H1 (cell line): ENCODE data around the gene SCYGR4. TPM values are rescaled to one million over a fixed set of nuclear protein-coding genes. Genes with fewer than 3 reads are reported as not detected.

ENCODE experiments used
- CEBPB ChIP-seq: IDR thresholded peaks from 2 replicates; pipeline ENCODE4 v1.6.1; 2012; ENCODE audit warnings: low read depth, low read length
- SIX5 ChIP-seq: IDR thresholded peaks from 2 replicates; pipeline ENCODE4 v1.6.1; 2011; ENCODE audit warnings: mild to moderate bottlenecking, low read depth, low read length
- SP4 ChIP-seq: IDR thresholded peaks from 2 replicates; pipeline ENCODE4 v1.6.1; 2012; ENCODE audit warnings: low read length, inconsistent platforms
- polyA plus RNA-seq, 7 experiments: library from polyadenylated mRNA; depleted of rRNA in 3 of 7; stranded (reverse) in 5 of 7; unstranded in 2 of 7; fragments of >200 nt in 5 of 7; fragments of 200-250 nt in 2 of 7; gene quantifications; 1 replicate in 5 of 7; 2 replicates in 1 of 7; 4 replicates in 1 of 7; pipeline versions ENCODE4 v1.2.1 to v1.2.3, GENCODE V29; 2011 to 2013; ENCODE audit warnings: missing spikeins in 2 of 7, mixed read lengths in 2 of 7
- total RNA-seq: library from RNA; stranded (reverse); fragmentation: NEBNext Ultra II Directional; extraction: Animal tissue kit (Norgen Biotek cat#: 25700); gene quantifications from 2 replicates; pipeline ENCODE4 v1.2.1, GENCODE V29; 2021

Gene SCYGR4
- total and polyA plus RNA-seq, 2 of the 8 experiments (the other 6 are each of a cell fraction or from before 2014, with no cell fraction given) = not detected

DNA sequence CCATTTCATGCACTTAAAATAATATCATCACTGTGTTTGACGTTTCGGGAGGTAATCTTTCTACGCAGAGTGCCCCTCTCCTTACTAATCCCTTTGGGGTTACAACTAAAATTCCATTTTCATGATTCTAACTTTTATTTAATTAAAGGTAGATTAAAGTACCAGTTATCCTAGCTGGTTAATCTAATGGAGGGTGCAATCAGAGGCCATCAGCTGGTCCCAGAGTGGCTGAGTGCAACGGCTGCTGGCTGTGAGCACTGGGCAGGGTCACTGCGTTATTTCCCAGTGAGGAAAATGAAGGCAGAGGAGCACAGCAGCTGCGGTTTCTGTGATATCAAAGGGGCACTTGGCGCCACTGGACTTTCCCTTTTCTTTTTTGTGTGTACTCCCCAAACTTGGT lies 12.1 kb downstream of the SCYGR4 start (continued):
- TF ChIP-seq SP4 (no peak), SIX5 (no peak), CEBPB (no peak)
